H1 (cell line): ENCODE measurements around the gene FNDC3A. TPM values are rescaled to one million over a fixed set of nuclear protein-coding genes. Genes with fewer than 3 reads are reported as not detected.
"Not testable (repeated sequence)": the region's sequence is repeated elsewhere in the genome, so short reads cannot be mapped to it uniquely, and the experiment has no call there.

Experiments
- CTCF ChIA-PET: fragments of 300-600 bp; sonication (Branson Sonifier 250); formaldehyde crosslinking; loops from one replicate; lab custom pipeline; 2021; ENCODE audit not compliant: partially characterized antibody; lab: Charles Lee
- POLR2A ChIA-PET: fragments of 300-600 bp; sonication (Branson Sonifier 250); formaldehyde crosslinking; loops from one replicate; lab custom pipeline; 2021; ENCODE audit warnings: inconsistent platforms; ENCODE audit not compliant: partially characterized antibody; lab: Charles Lee
- DNase-seq, 2 experiments: peaks; one replicate each; pipeline versions ENCODE4 v3.0.0 to v3.0.0-alpha.2; 2010 to 2022; ENCODE audit warnings: low spot score in 2 of 2, low read depth in 1 of 2, mixed read lengths in 1 of 2
- FAIRE-seq: peaks from 2 replicates; lab custom pipeline; 2011; peaks lifted over from hg19 to GRCh38; lab: Jason Lieb, UNC
- H2AFZ ChIP-seq: 2 replicates; pipeline ENCODE4 v1.8.1; 2012; ENCODE audit warnings: low read length, inconsistent platforms
- H2AK5ac ChIP-seq: 2 replicates; pipeline ENCODE4 v1.6.1; 2013; ENCODE audit warnings: low read depth, low read length
- H2BK120ac ChIP-seq: replicated peaks from 2 replicates; pipeline ENCODE3; 2013; ENCODE audit warnings: low read depth, low read length, inconsistent platforms
- H2BK12ac ChIP-seq: 2 replicates; pipeline ENCODE4 v1.6.1; 2013; ENCODE audit warnings: low read depth, low read length
- H2BK15ac ChIP-seq: 2 replicates; pipeline ENCODE4 v1.6.1; 2013; ENCODE audit warnings: low read length
- H2BK20ac ChIP-seq: 2 replicates; pipeline ENCODE4 v1.6.1; 2013; ENCODE audit warnings: low read length
- H2BK5ac ChIP-seq: 2 replicates; pipeline ENCODE4 v1.6.1; 2013; ENCODE audit warnings: low read depth, low read length
- H3K14ac ChIP-seq: 2 replicates; pipeline ENCODE4 v1.6.1; 2013; ENCODE audit warnings: inconsistent platforms; ENCODE audit not compliant: insufficient read length
- H3K18ac ChIP-seq: 2 replicates; pipeline ENCODE4 v1.6.1; 2013; ENCODE audit warnings: low read length; ENCODE audit errors: extremely low read depth
- H3K23ac ChIP-seq: 2 replicates; pipeline ENCODE4 v1.6.1; 2013; ENCODE audit warnings: inconsistent platforms; ENCODE audit not compliant: insufficient read length
- H3K23me2 ChIP-seq: 2 replicates; pipeline ENCODE4 v1.6.1; 2013; ENCODE audit warnings: low read depth, low read length
- H3K27ac ChIP-seq: 2 replicates; pipeline ENCODE4 v1.6.1; 2011; ENCODE audit warnings: low read depth, low read length, inconsistent platforms
- H3K27me3 ChIP-seq, 4 experiments: replicated peaks in 1 of 4; 1 replicate in 1 of 4; 2 replicates in 3 of 4; pipeline versions ENCODE4 v1.6.1 to v1.8.1; 2011 to 2013; ENCODE audit warnings: low read length in 3 of 4, mild to moderate bottlenecking in 3 of 4, inconsistent platforms in 2 of 4, mixed read lengths in 2 of 4, moderate library complexity in 1 of 4; ENCODE audit not compliant: control insufficient read depth in 3 of 4, insufficient read depth in 3 of 4; ENCODE audit errors: extremely low read depth in 1 of 4
- H3K36me3 ChIP-seq, 4 experiments: 2 replicates each; pipeline versions ENCODE4 v1.6.1 to v1.8.1; 2011 to 2013; ENCODE audit warnings: mild to moderate bottlenecking in 4 of 4, low read length in 3 of 4, moderate library complexity in 2 of 4, control low read depth in 1 of 4, inconsistent platforms in 1 of 4; ENCODE audit not compliant: insufficient read depth in 4 of 4, control insufficient read depth in 2 of 4
- H3K4ac ChIP-seq: replicated peaks from 2 replicates; pipeline ENCODE3; 2013; ENCODE audit warnings: low read length, low read depth, mixed read lengths, inconsistent platforms; ENCODE audit not compliant: insufficient read length
- H3K4me1 ChIP-seq, 4 experiments: replicated peaks in 1 of 4; 1 replicate in 1 of 4; 2 replicates in 3 of 4; pipeline versions ENCODE4 v1.6.1 to v1.8.1; 2011 to 2013; ENCODE audit warnings: low read length in 3 of 4, inconsistent platforms in 2 of 4, mixed read lengths in 1 of 4; ENCODE audit not compliant: insufficient read depth in 4 of 4, control insufficient read depth in 3 of 4
- H3K4me2 ChIP-seq, 2 experiments: 2 replicates each; pipeline versions ENCODE4 v1.6.1 to v1.8.1; 2011 to 2013; ENCODE audit warnings: low read depth in 2 of 2, low read length in 2 of 2, control low read depth in 1 of 2, inconsistent platforms in 1 of 2, mild to moderate bottlenecking in 1 of 2; ENCODE audit not compliant: insufficient read depth in 1 of 2
- H3K4me3 ChIP-seq, 4 experiments: fragments of 200-600, 300-600 bp in 1 of 4; sonication (generic), shearing (Covaris generic), sonication (Bioruptor Twin) in 1 of 4; 2 replicates each; pipeline versions ENCODE4 v1.5.1 to v1.8.1; 2011 to 2016; ENCODE audit warnings: low read length in 4 of 4, low read depth in 3 of 4, control low read depth in 2 of 4, inconsistent platforms in 2 of 4, mild to moderate bottlenecking in 2 of 4, mixed read lengths in 1 of 4, moderate library complexity in 1 of 4; ENCODE audit not compliant: insufficient read depth in 2 of 4; ENCODE audit errors: extremely low read depth in 1 of 4
- H3K56ac ChIP-seq: replicated peaks from 2 replicates; pipeline ENCODE3; 2013; ENCODE audit warnings: low read depth, mild to moderate bottlenecking, mixed read lengths, low read length, inconsistent platforms; ENCODE audit not compliant: insufficient read length
- H3K79me1 ChIP-seq: 2 replicates; pipeline ENCODE4 v1.6.1; 2013; ENCODE audit warnings: low read depth, low read length, control low read depth
- H3K79me2 ChIP-seq, 2 experiments: 2 replicates each; pipeline versions ENCODE4 v1.6.1 to v1.8.1; 2012 to 2013; ENCODE audit warnings: low read length in 2 of 2, mild to moderate bottlenecking in 2 of 2, inconsistent platforms in 1 of 2; ENCODE audit not compliant: insufficient read depth in 2 of 2, control insufficient read depth in 1 of 2
- H3K9ac ChIP-seq, 4 experiments: replicated peaks in 1 of 4; 1 replicate in 1 of 4; 2 replicates in 3 of 4; pipeline versions ENCODE4 v1.6.1 to v1.8.1; 2011 to 2013; ENCODE audit warnings: low read depth in 3 of 4, low read length in 3 of 4, control low read depth in 2 of 4, mild to moderate bottlenecking in 2 of 4, moderate library complexity in 2 of 4, inconsistent platforms in 1 of 4; ENCODE audit errors: extremely low read depth in 1 of 4
- H3K9me3 ChIP-seq, 2 experiments: 2 replicates each; pipeline versions ENCODE4 v1.6.1 to v1.8.1; 2012 to 2013; ENCODE audit warnings: mild to moderate bottlenecking in 2 of 2, moderate library complexity in 2 of 2, control low read depth in 1 of 2, inconsistent platforms in 1 of 2, low read depth in 1 of 2, low read length in 1 of 2, mixed read lengths in 1 of 2; ENCODE audit not compliant: insufficient read depth in 2 of 2
- H4K20me1 ChIP-seq, 2 experiments: replicated peaks in 1 of 2; 2 replicates each; pipeline versions ENCODE3 to v1.8.1; 2011 to 2013; ENCODE audit warnings: inconsistent platforms in 2 of 2, low read length in 2 of 2, mild to moderate bottlenecking in 1 of 2; ENCODE audit not compliant: insufficient read depth in 2 of 2, control insufficient read depth in 1 of 2
- H4K5ac ChIP-seq: 2 replicates; pipeline ENCODE4 v1.6.1; 2013; ENCODE audit warnings: low read length, low read depth, mixed read lengths, inconsistent platforms; ENCODE audit not compliant: insufficient read length
- H4K8ac ChIP-seq: 2 replicates; pipeline ENCODE4 v1.8.0; 2013; ENCODE audit warnings: mild to moderate bottlenecking, moderate library complexity, low read length, inconsistent platforms; ENCODE audit not compliant: insufficient read depth; ENCODE audit errors: extremely low read depth
- H4K91ac ChIP-seq: replicated peaks from 2 replicates; pipeline ENCODE3; 2013; ENCODE audit warnings: low read length, mixed read lengths, inconsistent platforms; ENCODE audit not compliant: insufficient read length
- WGBS, 2 experiments: shearing (Covaris generic) in 1 of 2; methylation state at CpG; one replicate each; pipeline versions ENCODE4 v1.1.6 to v1.1.7; 2013 to 2015; ENCODE audit warnings: low lambda C conversion rate in 2 of 2, mixed read lengths in 2 of 2, inconsistent platforms in 1 of 2, low coverage in 1 of 2, missing lambda C conversion rate in 1 of 2; ENCODE audit not compliant: insufficient replicate concordance in 2 of 2, insufficient coverage in 1 of 2, insufficient read length in 1 of 2; ENCODE audit errors: extremely low coverage in 1 of 2, missing lambda C conversion rate in 1 of 2; 5-methylcytosine and 5-hydroxymethylcytosine counted together
- polyA plus RNA-seq, 7 experiments: library from polyadenylated mRNA; depleted of rRNA in 3 of 7; stranded (reverse) in 5 of 7; unstranded in 2 of 7; fragments of >200 nt in 5 of 7; fragments of 200-250 nt in 2 of 7; gene quantifications; 1 replicate in 5 of 7; 2 replicates in 1 of 7; 4 replicates in 1 of 7; pipeline versions ENCODE4 v1.2.1 to v1.2.3, GENCODE V29; 2011 to 2013; ENCODE audit warnings: missing spikeins in 2 of 7, mixed read lengths in 2 of 7
- total RNA-seq: library from RNA; stranded (reverse); fragmentation: NEBNext Ultra II Directional; extraction: Animal tissue kit (Norgen Biotek cat#: 25700); gene quantifications from 2 replicates; pipeline ENCODE4 v1.2.1, GENCODE V29; 2021

The FNDC3A gene
- total and polyA plus RNA-seq, 2 of the 8 experiments (the other 6 are each of a cell fraction or from before 2014, with no cell fraction given), result 14.6 to 26.0 TPM

- H3K4me3 ChIP-seq, H3K56ac ChIP-seq, H4K5ac ChIP-seq, H3K18ac ChIP-seq, H2BK15ac ChIP-seq, H3K9ac ChIP-seq, POLR2A ChIA-PET, H2BK120ac ChIP-seq, H4K91ac ChIP-seq, FAIRE-seq, H2BK12ac ChIP-seq, H2BK5ac ChIP-seq, H2BK20ac ChIP-seq, H4K8ac ChIP-seq, H3K23ac ChIP-seq, H3K9me3 ChIP-seq, H2AFZ ChIP-seq, H3K23me2 ChIP-seq, H3K14ac ChIP-seq, H4K20me1 ChIP-seq, H3K4ac ChIP-seq, H3K79me1 ChIP-seq, H3K4me2 ChIP-seq, DNase-seq, H3K27ac ChIP-seq, H3K4me1 ChIP-seq, H3K27me3 ChIP-seq, H2AK5ac ChIP-seq: not testable (repeated sequence)
- 89% methylated on average over 6 of the region's 6 CpGs; no CpG with 5 or more reads in 1 of the 2 experiments for WGBS, 2 experiments
- Histone ChIP-seq H3K79me2 (peaks cover 0 to 23% of the 10 kb centered on the region in 2 experiments; a peak in 2 of 4 replicates), H3K36me3 (peaks cover 0 to 16% (median 8%) of the 10 kb centered on the region in 4 experiments; a peak in 5 of 8 replicates)
- CTCF ChIA-PET, result interaction anchor here (0.8 kb wide), 1 partner anchor 350 kb away, joined by 3 read pairs; no protein-coding TSS in a partner anchor
These were observed 142.7 kb downstream of the FNDC3A start for GRCh38 chr13:49118455-49118854.
